MG63 (cell line): Measurements from ENCODE around the gene SND1. TPM values are rescaled to one million over a fixed set of nuclear protein-coding genes. Genes with fewer than 3 reads are reported as not detected.
"Not testable (repeated sequence)": the region's sequence is repeated elsewhere in the genome, so short reads cannot be mapped to it uniquely, and the experiment has no call there.

Experiments
- DNase-seq: peaks from one replicate; pipeline ENCODE4 v3.0.0-alpha.2; 2020
- H3K27me3 ChIP-seq: fragments of 250-450 bp; sonication (Bioruptor Pico); 2 replicates; pipeline ENCODE4 v1.5.1; 2020; ENCODE audit warnings: mild to moderate bottlenecking, moderate library complexity
- H3K36me3 ChIP-seq: fragments of 250-450 bp; sonication (Bioruptor Pico); 2 replicates; pipeline ENCODE4 v1.5.1; 2020; ENCODE audit warnings: mild to moderate bottlenecking, moderate library complexity
- H3K4me3 ChIP-seq: fragments of 250-450 bp; sonication (Bioruptor Pico); 2 replicates; pipeline ENCODE4 v1.5.1; 2020; ENCODE audit warnings: mild to moderate bottlenecking, moderate library complexity
- H3K9me3 ChIP-seq: fragments of 250-450 bp; sonication (Bioruptor Pico); 2 replicates; pipeline ENCODE4 v1.5.1; 2020; ENCODE audit warnings: mild to moderate bottlenecking, moderate library complexity
- total RNA-seq: library from RNA; depleted of rRNA; stranded (reverse); fragments of >200 nt; shearing (Covaris generic); gene quantifications from 2 replicates; pipeline ENCODE4 v1.2.3, GENCODE V29; 2014; ENCODE audit warnings: low replicate concordance

The SND1 gene
- total RNA-seq, 1 experiment from 2014 or later: 66.4 TPM

DNA sequence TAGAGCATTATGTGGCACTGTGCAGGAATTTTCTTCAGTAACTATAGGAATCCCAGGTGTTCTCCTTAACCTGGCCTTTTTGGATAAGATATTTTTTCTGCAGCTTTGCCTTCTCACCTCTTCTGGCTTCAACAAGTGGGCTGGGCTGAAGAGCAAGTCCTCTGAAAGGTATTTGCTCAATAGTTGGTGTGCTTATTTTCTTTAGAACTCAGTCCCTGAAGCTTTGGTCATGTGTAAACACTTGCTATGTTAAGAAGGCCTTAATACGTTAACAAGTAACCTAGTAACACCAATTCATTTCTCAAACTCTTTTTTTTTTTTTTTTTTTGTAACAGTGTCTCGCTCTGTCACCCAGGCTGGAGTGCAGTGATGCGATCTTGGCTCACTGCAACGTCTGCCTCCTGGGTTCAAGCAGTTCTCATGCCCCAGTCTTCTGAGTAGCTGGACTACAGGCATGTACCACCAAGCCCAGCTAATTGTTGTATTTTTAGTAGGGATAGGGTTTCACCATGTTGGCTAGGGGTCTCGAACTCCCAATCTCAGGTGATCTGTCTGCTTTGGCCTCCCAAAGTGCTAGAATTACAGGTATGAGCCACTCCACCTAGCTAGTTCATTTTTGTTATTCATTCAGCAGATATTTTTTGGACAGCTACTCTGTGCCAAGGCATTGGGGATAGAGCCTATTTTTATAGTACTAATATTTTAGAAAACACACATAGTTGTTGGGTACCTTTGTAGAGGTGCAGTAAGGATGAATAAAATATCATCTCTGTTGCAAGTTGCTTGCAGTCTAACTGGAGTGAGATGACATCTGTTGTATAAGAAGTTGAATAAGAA lies 164.6 kb downstream of the SND1 start:
- no peaks in the 10 kb centered on the region for H3K9me3 ChIP-seq
- no peaks in the 10 kb centered on the region for H3K27me3 ChIP-seq
- H3K36me3 ChIP-seq: no peaks in the 10 kb centered on the region
- DNase-seq: no peak
- no peak overlapping the region for H3K4me3 ChIP-seq

DNA sequence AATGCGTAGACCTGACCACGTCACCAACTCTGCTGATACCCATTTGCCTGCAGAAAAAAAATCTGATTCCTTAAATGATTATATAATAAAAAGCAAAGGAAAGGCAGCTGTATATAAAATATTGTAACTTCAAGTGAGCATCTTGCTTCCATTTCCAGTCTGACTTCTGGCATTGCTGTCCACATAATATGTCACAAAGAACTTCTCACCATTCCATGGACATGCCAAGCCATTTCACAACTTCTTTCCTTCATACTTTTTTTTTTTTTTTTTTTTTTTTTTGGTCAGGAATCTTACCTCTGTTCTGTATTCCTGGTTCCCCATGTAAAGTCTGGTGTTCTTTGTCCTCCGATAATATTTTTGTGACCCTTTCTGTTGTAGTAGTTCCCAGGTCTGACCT lies 165.5 kb downstream of the SND1 start:
- Histone ChIP-seq H3K4me3 (no peak overlapping the region), H3K27me3 (no peaks in the 10 kb centered on the region), H3K9me3 (no peaks in the 10 kb centered on the region), H3K36me3 (no peaks in the 10 kb centered on the region)
- no peak for DNase-seq

DNA sequence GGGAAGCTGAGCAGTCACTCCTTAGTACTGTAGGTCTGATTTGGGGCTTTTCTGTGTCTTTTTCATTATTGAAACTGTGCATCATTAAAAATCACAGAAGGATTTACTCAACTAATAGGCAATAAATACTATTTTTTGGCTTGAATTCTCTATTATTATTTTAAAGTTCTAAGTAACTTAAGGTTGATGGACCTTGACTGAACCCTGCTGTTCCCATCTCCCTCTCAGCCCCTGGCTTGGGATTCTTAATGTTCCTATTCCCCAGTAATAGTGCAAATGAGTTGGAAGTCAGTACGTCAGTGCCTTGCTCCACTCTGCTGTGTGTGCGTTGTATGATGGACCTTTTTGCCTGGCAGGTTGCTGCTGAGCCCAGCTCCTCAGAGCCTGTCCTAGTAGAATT lies 166.3 kb downstream of the SND1 start:
- Histone ChIP-seq H3K36me3 (no peaks in the 10 kb centered on the region), H3K9me3 (no peaks in the 10 kb centered on the region), H3K27me3 (no peaks in the 10 kb centered on the region), H3K4me3 (no peak overlapping the region)
- DNase-seq: no peak

- H3K9me3 ChIP-seq: no peaks in the 10 kb centered on the region
Measured at GRCh38 chr7:127819975-127820731, 168.2 kb downstream of the SND1 start.

DNA sequence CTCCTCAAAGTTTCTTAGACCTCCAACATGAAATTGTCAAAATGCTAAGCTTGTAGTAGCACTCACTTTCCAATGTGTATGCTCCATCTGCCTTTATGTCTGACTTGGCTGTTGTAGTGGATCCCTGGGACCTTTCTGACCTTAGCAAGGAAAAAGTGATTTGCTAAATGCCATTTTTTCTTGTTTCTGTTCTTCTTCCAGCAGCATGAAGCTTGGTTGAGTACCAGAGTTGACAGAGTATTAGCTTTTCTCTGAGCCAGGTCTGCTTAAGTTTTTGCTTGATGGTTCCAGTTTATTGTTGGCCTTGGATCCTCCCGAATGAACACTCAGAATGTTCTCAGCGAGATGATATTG lies 168.7 kb downstream of the SND1 start:
- no peaks in the 10 kb centered on the region for H3K9me3 ChIP-seq
- H3K4me3 ChIP-seq: no peak overlapping the region
- no peaks in the 10 kb centered on the region for H3K27me3 ChIP-seq
- DNase-seq: no peak
- H3K36me3 ChIP-seq: no peaks in the 10 kb centered on the region

More at GRCh38 chr7:127819975-127820731, 168.2 kb downstream of the SND1 start:
- no peaks in the 10 kb centered on the region for H3K27me3 ChIP-seq
- H3K36me3 ChIP-seq: no peaks in the 10 kb centered on the region
- no peak for DNase-seq
- no peak overlapping the region for H3K4me3 ChIP-seq

GRCh38 chr7:127821146-127821545 lies 169.2 kb downstream of the SND1 start:
- H3K27me3 ChIP-seq: no peaks in the 10 kb centered on the region
- no peak for DNase-seq
- H3K36me3 ChIP-seq: no peaks in the 10 kb centered on the region
- H3K9me3 ChIP-seq: no peaks in the 10 kb centered on the region
- no peak overlapping the region for H3K4me3 ChIP-seq

- H3K9me3 ChIP-seq: no peaks in the 10 kb centered on the region
Measured at GRCh38 chr7:127822822-127823508, 171.0 kb downstream of the SND1 start.

DNA sequence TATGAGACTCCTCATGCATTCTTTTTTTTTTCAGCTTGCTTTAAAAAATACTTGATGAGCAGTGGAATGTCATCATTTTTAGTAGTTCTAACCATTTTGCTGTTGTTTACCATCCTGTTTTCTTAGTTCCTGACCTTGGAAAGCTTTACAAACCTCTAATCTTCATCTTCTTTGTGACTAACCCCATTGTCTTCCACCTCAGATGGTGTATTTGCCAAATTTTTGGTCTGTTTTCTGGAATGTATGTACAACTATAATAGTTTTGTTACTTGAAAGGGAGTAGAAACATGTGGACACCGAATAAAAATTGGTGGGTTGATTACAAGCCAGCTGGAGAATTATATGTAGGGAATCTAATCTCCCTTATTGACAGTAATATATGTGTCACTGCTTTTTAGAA lies 172.7 kb downstream of the SND1 start:
- no peak for DNase-seq
- no peak overlapping the region for H3K4me3 ChIP-seq
- no peaks in the 10 kb centered on the region for H3K27me3 ChIP-seq
- no peaks in the 10 kb centered on the region for H3K9me3 ChIP-seq
- no peaks in the 10 kb centered on the region; the same call in 1 of the 2 replicates for H3K36me3 ChIP-seq

More at GRCh38 chr7:127822822-127823508, 171.0 kb downstream of the SND1 start:
- Histone ChIP-seq H3K4me3 (no peak overlapping the region), H3K36me3 (no peaks in the 10 kb centered on the region), H3K27me3 (no peaks in the 10 kb centered on the region)
- DNase-seq: no peak

GRCh38 chr7:127828843-127829500 lies 177.0 kb downstream of the SND1 start:
- H3K27me3 ChIP-seq: no peaks in the 10 kb centered on the region
- no peak for DNase-seq
- H3K9me3 ChIP-seq: no peaks in the 10 kb centered on the region
- no peaks in the 10 kb centered on the region; the same call in none of the 2 replicates for H3K36me3 ChIP-seq
- no peak overlapping the region for H3K4me3 ChIP-seq

DNA sequence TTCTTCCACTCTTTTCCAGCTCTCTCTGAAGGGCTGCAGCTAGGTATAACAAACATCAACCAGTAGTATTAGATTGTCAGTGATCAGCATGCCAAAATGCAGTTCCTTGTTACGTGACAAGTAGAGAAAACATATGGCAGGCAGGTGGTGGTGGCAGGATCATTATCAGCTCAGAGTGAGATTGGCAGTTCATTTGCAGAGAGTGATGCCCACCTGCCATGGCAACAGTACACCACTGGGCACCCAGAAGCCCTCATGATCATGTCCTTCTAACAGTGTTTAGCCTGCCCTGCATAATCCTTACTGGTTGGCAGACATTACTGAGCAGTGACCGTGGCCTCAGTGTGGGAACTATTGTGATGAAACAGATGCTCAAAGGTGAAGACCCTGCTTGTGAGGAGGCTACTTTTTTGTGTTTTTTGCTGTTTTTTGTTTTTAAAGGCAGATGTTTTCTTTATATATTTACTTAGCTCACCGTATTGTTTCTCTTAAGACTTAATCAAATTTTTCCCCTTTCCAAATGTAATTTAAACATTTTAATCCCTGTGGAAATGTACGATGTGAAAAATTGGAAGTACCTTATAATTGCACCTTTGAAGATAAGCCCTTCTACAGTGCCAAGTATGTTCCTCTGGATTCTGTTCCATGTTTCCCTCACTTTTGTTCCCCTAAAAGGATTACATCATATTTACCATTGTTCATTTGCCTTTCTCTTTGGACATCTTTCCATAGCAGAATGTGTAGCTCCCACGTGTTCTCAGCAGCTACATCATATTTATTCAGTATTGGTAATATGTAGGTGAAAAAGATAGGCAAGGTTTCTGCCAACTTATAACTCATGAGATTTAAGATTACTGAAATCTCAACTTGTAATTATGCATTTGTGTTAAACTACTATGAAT lies 179.6 kb downstream of the SND1 start:
- DNase-seq: no peak
- no peaks in the 10 kb centered on the region for H3K27me3 ChIP-seq
- H3K9me3 ChIP-seq: no peaks in the 10 kb centered on the region
- H3K36me3 ChIP-seq: no peaks in the 10 kb centered on the region; the same call in none of the 2 replicates
- H3K4me3 ChIP-seq: no peak overlapping the region

GRCh38 chr7:127832592-127832991 lies 180.6 kb downstream of the SND1 start:
- H3K4me3 ChIP-seq: no peak overlapping the region
- H3K36me3 ChIP-seq: peaks cover 2% of the 10 kb centered on the region
- no peaks in the 10 kb centered on the region for H3K9me3 ChIP-seq
- H3K27me3 ChIP-seq: no peaks in the 10 kb centered on the region
- no peak for DNase-seq

GRCh38 chr7:127833641-127834040 lies 181.6 kb downstream of the SND1 start:
- H3K4me3 ChIP-seq: no peak overlapping the region
- H3K36me3 ChIP-seq: peaks cover 2% of the 10 kb centered on the region
- H3K9me3 ChIP-seq: no peaks in the 10 kb centered on the region
- no peak for DNase-seq
- H3K27me3 ChIP-seq: no peaks in the 10 kb centered on the region

GRCh38 chr7:127835679-127836078 lies 183.7 kb downstream of the SND1 start:
- no peaks in the 10 kb centered on the region for H3K9me3 ChIP-seq
- no peaks in the 10 kb centered on the region for H3K27me3 ChIP-seq
- no peak for DNase-seq
- H3K36me3 ChIP-seq: peaks cover 2% of the 10 kb centered on the region
- H3K4me3 ChIP-seq: no peak overlapping the region

DNA sequence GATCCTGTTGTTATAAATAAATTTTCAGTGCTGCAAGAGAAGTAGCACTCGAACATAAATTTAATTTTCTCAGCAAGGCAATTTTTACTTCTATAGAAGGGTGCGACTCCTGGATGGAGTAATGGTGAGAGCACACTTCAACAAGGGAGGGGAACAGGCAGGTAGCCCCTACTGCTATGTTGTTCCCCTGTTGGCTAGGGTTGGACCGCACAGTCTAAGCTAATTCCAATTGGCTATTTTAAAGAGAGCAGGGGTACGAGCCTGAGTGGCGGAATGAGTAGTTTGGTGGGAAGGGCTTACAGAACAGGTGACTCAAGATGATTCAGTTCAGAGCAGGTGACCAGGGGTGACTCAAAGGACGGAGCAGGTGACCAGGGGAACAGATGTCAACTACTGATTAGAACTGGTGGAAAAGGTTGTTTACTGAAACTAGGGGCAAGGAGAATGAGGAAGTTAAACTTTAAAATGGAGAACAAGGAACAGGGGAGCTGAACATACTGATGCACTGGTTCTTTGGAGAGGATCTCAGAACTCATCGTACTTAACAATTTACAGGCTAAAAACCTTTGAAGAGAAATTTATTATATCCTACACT lies 185.9 kb downstream of the SND1 start:
- H3K9me3 ChIP-seq, DNase-seq, H3K4me3 ChIP-seq, H3K27me3 ChIP-seq, H3K36me3 ChIP-seq: not testable (repeated sequence)

DNA sequence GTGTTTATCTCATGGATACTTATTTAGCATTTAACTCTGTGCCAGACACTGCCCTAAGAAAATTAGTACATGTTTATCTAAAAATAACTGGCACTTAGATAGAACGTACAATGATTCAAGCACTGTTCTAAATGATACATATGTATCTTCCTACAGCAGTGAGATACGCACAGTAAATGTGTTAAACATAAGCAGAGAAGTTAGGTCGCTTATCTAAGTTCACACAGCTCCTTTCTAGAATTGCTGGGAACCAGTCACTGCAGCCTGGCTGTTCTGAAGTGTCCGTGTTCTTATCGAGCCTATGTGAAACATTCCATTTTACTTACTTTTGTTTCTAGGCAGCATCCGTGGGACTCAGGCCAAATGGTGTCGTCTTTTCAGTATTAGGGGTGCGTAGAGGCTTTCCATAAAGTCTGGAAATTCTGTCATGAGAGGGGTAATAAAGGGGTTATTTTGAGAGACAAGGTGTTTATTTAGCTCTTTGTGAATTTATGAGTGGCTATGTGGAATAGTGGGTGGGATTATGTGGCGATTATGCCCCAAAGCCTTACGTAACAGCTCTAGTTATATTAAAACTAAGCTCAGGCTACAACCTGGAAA lies 186.9 kb downstream of the SND1 start:
- H3K4me3 ChIP-seq: no peak overlapping the region
- H3K9me3 ChIP-seq: no peaks in the 10 kb centered on the region
- H3K36me3 ChIP-seq: peaks cover 5% of the 10 kb centered on the region
- H3K27me3 ChIP-seq: no peaks in the 10 kb centered on the region
- no peak for DNase-seq
